Endodermal cell (in vitro differentiated cells): ENCODE results near the gene DCAF5. TPM values are rescaled to one million over a fixed set of nuclear protein-coding genes. Genes with fewer than 3 reads are reported as not detected.

Experiments
- DNase-seq: peaks from one replicate; pipeline ENCODE4 v3.0.0-alpha.2; 2017
- H3K27ac ChIP-seq: 2 replicates; pipeline ENCODE4 v1.5.1; 2013; ENCODE audit warnings: mild to moderate bottlenecking, low read depth, low read length, moderate library complexity
- H3K27me3 ChIP-seq: 2 replicates; pipeline ENCODE4 v1.6.1; 2013; ENCODE audit warnings: mild to moderate bottlenecking, low read length, moderate library complexity; ENCODE audit not compliant: insufficient read depth, control insufficient read depth, poor library complexity, severe bottlenecking
- H3K36me3 ChIP-seq: 2 replicates; pipeline ENCODE4 v1.7.0; 2013; ENCODE audit warnings: mild to moderate bottlenecking, low read length, moderate library complexity; ENCODE audit not compliant: control insufficient read depth, insufficient read depth
- H3K4me1 ChIP-seq: one replicate; pipeline ENCODE4 v1.7.0; 2013; ENCODE audit warnings: low read length; ENCODE audit not compliant: control insufficient read depth, insufficient read depth
- H3K4me3 ChIP-seq: 2 replicates; pipeline ENCODE4 v1.5.1; 2013; ENCODE audit warnings: mild to moderate bottlenecking, low read length, moderate library complexity
- H3K9ac ChIP-seq: 2 replicates; pipeline ENCODE4 v1.6.1; 2013; ENCODE audit warnings: mild to moderate bottlenecking, low read length, moderate library complexity; ENCODE audit not compliant: poor library complexity, severe bottlenecking; ENCODE audit errors: extremely low read depth
- H3K9me3 ChIP-seq: 2 replicates; pipeline ENCODE4 v1.6.1; 2013; ENCODE audit warnings: mild to moderate bottlenecking, low read length, moderate library complexity; ENCODE audit not compliant: control insufficient read depth
- H3K27ac Mint-ChIP-seq: 2 replicates; pipeline ENCODE4 v1.8.0; 2020; ENCODE audit warnings: mixed read lengths
- H3K27me3 Mint-ChIP-seq: 2 replicates; pipeline ENCODE4 v1.8.0; 2021; ENCODE audit warnings: mild to moderate bottlenecking, mixed read lengths; ENCODE audit not compliant: insufficient read depth
- H3K36me3 Mint-ChIP-seq: 2 replicates; pipeline ENCODE4 v1.8.0; 2020; ENCODE audit warnings: low read depth, mixed read lengths
- H3K4me1 Mint-ChIP-seq: 2 replicates; pipeline ENCODE4 v1.8.0; 2020; ENCODE audit warnings: mixed read lengths
- H3K4me3 Mint-ChIP-seq: 2 replicates; pipeline ENCODE4 v1.8.0; 2020; ENCODE audit warnings: mild to moderate bottlenecking, moderate library complexity, mixed read lengths
- H3K9me3 Mint-ChIP-seq: 2 replicates; pipeline ENCODE4 v1.8.0; 2020; ENCODE audit warnings: mild to moderate bottlenecking, mixed read lengths
- CTCF ChIP-seq: fragments of 200-600 bp; sonication (generic); conservative IDR thresholded peaks from 2 replicates; pipeline ENCODE4 v1.5.0; 2021; ENCODE audit warnings: antibody characterized with exemption, mild to moderate bottlenecking
- WGBS, 2 experiments: methylation state at CpG; one replicate each; pipeline versions ENCODE4 v1.1.5 to v1.1.7; 2013; ENCODE audit warnings: missing lambda C conversion rate in 2 of 2, mixed read lengths in 1 of 2; ENCODE audit not compliant: insufficient coverage in 1 of 2, insufficient read length in 1 of 2; 5-methylcytosine and 5-hydroxymethylcytosine counted together
- total RNA-seq, 2 donors: library from RNA; stranded (reverse); fragmentation: NEBNext Ultra II Directional in 1 of 2; extraction: Animal tissue kit (Norgen Biotek cat#: 25700) in 1 of 2; gene quantifications; 2 replicates in 1 of 2; 3 replicates in 1 of 2; pipeline ENCODE4 v1.2.1, GENCODE V29; 2021

DCAF5 gene
- total RNA-seq, 2 donors from 2014 or later = 61.1 to 69.6 TPM

GRCh38 chr14:69064596-69064995 is 88.3 kb downstream of the DCAF5 start:
- Histone ChIP-seq H3K9ac (no peak overlapping the region), H3K4me1 (no peaks in the 10 kb centered on the region), H3K27ac (no peak overlapping the region), H3K4me3 (no peak overlapping the region), H3K27me3 (no peaks in the 10 kb centered on the region), H3K36me3 (peaks cover 89% of the 10 kb centered on the region), H3K9me3 (no peaks in the 10 kb centered on the region)
- Mint-ChIP-seq H3K27ac (no peak overlapping the region), H3K9me3 (no peaks in the 10 kb centered on the region), H3K36me3 (peaks cover 67% of the 10 kb centered on the region), H3K4me1 (peaks cover 2% of the 10 kb centered on the region), H3K27me3 (no peaks in the 10 kb centered on the region), H3K4me3 (no peak overlapping the region)
- TF ChIP-seq CTCF = no peak
- no peak for DNase-seq

GRCh38 chr14:69059658-69060623 is 93.0 kb downstream of the DCAF5 start:
- H3K9me3 Mint-ChIP-seq = no peaks in the 10 kb centered on the region
- H3K27ac ChIP-seq = no peak overlapping the region

More at GRCh38 chr14:69059658-69060623, 93.0 kb downstream of the DCAF5 start:
- no peak for DNase-seq
- Mint-ChIP-seq H3K27me3 (no peaks in the 10 kb centered on the region), H3K27ac (no peak overlapping the region), H3K36me3 (peaks cover 65% of the 10 kb centered on the region), H3K4me1 (no peaks in the 10 kb centered on the region), H3K4me3 (no peak overlapping the region)
- peaks cover 89% of the 10 kb centered on the region for H3K36me3 ChIP-seq
- H3K9ac ChIP-seq = no peak overlapping the region
- no peak for TF ChIP-seq CTCF
- no peaks in the 10 kb centered on the region for H3K9me3 ChIP-seq
- H3K4me1 ChIP-seq = no peaks in the 10 kb centered on the region
- 91 to 97% methylated on average over 8 of the region's 8 CpGs for WGBS, 2 experiments
- H3K4me3 ChIP-seq = no peak overlapping the region
- H3K27me3 ChIP-seq = no peaks in the 10 kb centered on the region
